HEK293 (cell line): ENCODE measurements around the gene LCN12.

Experiments
- CTCF ChIA-PET: fragments of 350-600 bp; formaldehyde crosslinking; extraction: SDS; loops from one replicate; lab custom pipeline; 2021; ENCODE audit warnings: antibody characterized with exemption; lab: Yijun Ruan, JAX
- POLR2A ChIA-PET: fragments of 300-600 bp; formaldehyde crosslinking; extraction: SDS; loops from one replicate; lab custom pipeline; 2020; ENCODE audit warnings: antibody characterized with exemption, inconsistent platforms; lab: Yijun Ruan, JAX
- H3K27ac ChIP-seq: fragments of 200-500 bp; sonication (Bioruptor generic); 2 replicates; pipeline ENCODE4 v1.5.1; 2014; ENCODE audit warnings: low read depth, low read length, control low read depth, inconsistent platforms; ENCODE audit errors: extremely low read depth
- H3K36me3 ChIP-seq, 2 experiments: fragments of 200-500 bp in 1 of 2; sonication (Bioruptor generic) in 1 of 2; 1 replicate in 1 of 2; 2 replicates in 1 of 2; pipeline ENCODE4 v1.5.1; 2014 to 2017; ENCODE audit warnings: inconsistent platforms in 2 of 2, low read length in 2 of 2; ENCODE audit not compliant: control insufficient read depth in 2 of 2, insufficient read depth in 1 of 2
- H3K4me1 ChIP-seq: fragments of 200-500 bp; sonication (Bioruptor generic); 2 replicates; pipeline ENCODE4 v1.5.1; 2014; ENCODE audit warnings: mild to moderate bottlenecking, low read length, inconsistent platforms; ENCODE audit not compliant: control insufficient read depth, insufficient read depth
- H3K4me3 ChIP-seq: 2 replicates; pipeline ENCODE4 v1.5.1; 2011; ENCODE audit warnings: low read depth, mild to moderate bottlenecking, control low read depth, low read length, moderate library complexity
- H3K9me3 ChIP-seq: fragments of 200-500 bp; sonication (Bioruptor generic); 2 replicates; pipeline ENCODE4 v1.5.1; 2014; ENCODE audit warnings: low read depth, low read length, inconsistent platforms; ENCODE audit not compliant: control insufficient read depth, insufficient read depth
- HIC1 ChIP-seq: fragments of 450-650 bp; formaldehyde crosslinking; IDR thresholded peaks from 2 replicates; pipeline ENCODE4 v1.5.1; 2016; ENCODE audit warnings: missing biosample characterization, missing genetic modification characterization
- MEIS1 ChIP-seq: sonication (generic); formaldehyde crosslinking; IDR thresholded peaks from 2 replicates; pipeline ENCODE4 v1.8.1; 2022; ENCODE audit warnings: missing genetic modification reagents, mild to moderate bottlenecking, borderline replicate concordance
- PRDM10 ChIP-seq: fragments of 450-650 bp; formaldehyde crosslinking; IDR thresholded peaks from 2 replicates; pipeline ENCODE4 v1.5.1; 2016; ENCODE audit warnings: missing biosample characterization, missing genetic modification characterization
- PRDM4 ChIP-seq: fragments of 450-650 bp; formaldehyde crosslinking; IDR thresholded peaks from 2 replicates; pipeline ENCODE4 v1.5.1; 2017; ENCODE audit warnings: missing biosample characterization, missing genetic modification characterization
- SP2 ChIP-seq: fragments of 450-650 bp; formaldehyde crosslinking; IDR thresholded peaks from 2 replicates; pipeline ENCODE4 v1.5.1; 2016; ENCODE audit warnings: missing biosample characterization, missing genetic modification characterization
- YY1 ChIP-seq: fragments of 450-650 bp; formaldehyde crosslinking; IDR thresholded peaks from 2 replicates; pipeline ENCODE4 v1.5.1; 2018; ENCODE audit warnings: missing biosample characterization, missing genetic modification characterization
- ZBTB20 ChIP-seq: fragments of 450-650 bp; formaldehyde crosslinking; IDR thresholded peaks from 2 replicates; pipeline ENCODE4 v1.5.1; 2016; ENCODE audit warnings: missing biosample characterization, missing genetic modification characterization
- ZBTB21 ChIP-seq: fragments of 450-650 bp; formaldehyde crosslinking; IDR thresholded peaks from 2 replicates; pipeline ENCODE4 v1.5.1; 2017; ENCODE audit warnings: missing biosample characterization, missing genetic modification characterization
- ZFP69B ChIP-seq: fragments of 450-650 bp; formaldehyde crosslinking; IDR thresholded peaks from 2 replicates; pipeline ENCODE4 v1.5.1; 2016; ENCODE audit warnings: missing biosample characterization, missing genetic modification characterization
- ZIC2 ChIP-seq: fragments of 450-650 bp; formaldehyde crosslinking; IDR thresholded peaks from 2 replicates; pipeline ENCODE4 v1.5.1; 2016; ENCODE audit warnings: missing biosample characterization, missing genetic modification characterization
- ZNF140 ChIP-seq: fragments of 450-650 bp; formaldehyde crosslinking; IDR thresholded peaks from 2 replicates; pipeline ENCODE4 v1.5.1; 2016; ENCODE audit warnings: missing biosample characterization, missing genetic modification characterization
- ZNF146 ChIP-seq: fragments of 450-650 bp; formaldehyde crosslinking; IDR thresholded peaks from 2 replicates; pipeline ENCODE4 v1.5.1; 2016; ENCODE audit warnings: missing biosample characterization, missing genetic modification characterization
- ZNF148 ChIP-seq: fragments of 450-650 bp; formaldehyde crosslinking; IDR thresholded peaks from 2 replicates; pipeline ENCODE4 v1.5.0; 2017; ENCODE audit warnings: missing biosample characterization, missing genetic modification characterization, borderline replicate concordance
- ZNF175 ChIP-seq: fragments of 450-650 bp; formaldehyde crosslinking; IDR thresholded peaks from 2 replicates; pipeline ENCODE4 v1.5.1; 2016; ENCODE audit warnings: missing biosample characterization, missing genetic modification characterization
- ZNF24 ChIP-seq: fragments of 450-650 bp; formaldehyde crosslinking; IDR thresholded peaks from 2 replicates; pipeline ENCODE4 v1.5.1; 2016; ENCODE audit warnings: missing biosample characterization, missing genetic modification characterization
- ZNF274 ChIP-seq, 2 experiments: fragments of 200-500 bp in 1 of 2; fragments of 450-650 bp in 1 of 2; sonication (Bioruptor generic) in 1 of 2; formaldehyde crosslinking in 1 of 2; IDR thresholded peaks; 2 replicates each; pipeline versions ENCODE4 v1.5.1 to v1.6.1; 2014 to 2016; ENCODE audit warnings: borderline replicate concordance in 1 of 2, inconsistent platforms in 1 of 2, low read length in 1 of 2, missing biosample characterization in 1 of 2, missing genetic modification characterization in 1 of 2
- ZNF311 ChIP-seq: fragments of 450-650 bp; formaldehyde crosslinking; IDR thresholded peaks from 2 replicates; pipeline ENCODE4 v1.5.1; 2017; ENCODE audit warnings: missing biosample characterization, missing genetic modification characterization, borderline replicate concordance
- ZNF350 ChIP-seq: fragments of 450-650 bp; formaldehyde crosslinking; IDR thresholded peaks from 2 replicates; pipeline ENCODE4 v1.5.0; 2017; ENCODE audit warnings: missing biosample characterization, mild to moderate bottlenecking, missing genetic modification characterization
- ZNF501 ChIP-seq: fragments of 450-650 bp; formaldehyde crosslinking; IDR thresholded peaks from 2 replicates; pipeline ENCODE4 v1.5.1; 2016; ENCODE audit warnings: missing biosample characterization, missing genetic modification characterization
- ZNF530 ChIP-seq: fragments of 450-650 bp; formaldehyde crosslinking; IDR thresholded peaks from 2 replicates; pipeline ENCODE4 v1.5.1; 2016; ENCODE audit warnings: low read depth, missing biosample characterization, missing genetic modification characterization
- ZNF629 ChIP-seq: fragments of 450-650 bp; formaldehyde crosslinking; IDR thresholded peaks from 2 replicates; pipeline ENCODE4 v1.5.1; 2017; ENCODE audit warnings: missing biosample characterization, missing genetic modification characterization
- ZNF677 ChIP-seq: fragments of 450-650 bp; IDR thresholded peaks from 2 replicates; pipeline ENCODE4 v1.5.0; 2018; ENCODE audit warnings: missing biosample characterization, mild to moderate bottlenecking, missing genetic modification characterization, moderate library complexity

Gene LCN12

GRCh38 chr9:136997371-136997770 is 45.3 kb downstream of the LCN12 start:
- TF ChIP-seq ZNF274 (IDR thresholded peaks at IDR 0.05; ENCODE audit: low read length) = no peak
- TF ChIP-seq ZNF274 (tag by site-specific recombination; IDR thresholded peaks at IDR 0.05; ENCODE audit: borderline replicate concordance) = no peak
- peak; percentile 31 for TF ChIP-seq HIC1 (tag by site-specific recombination)
- no peak overlapping the region for H3K4me3 ChIP-seq
- ChIA-PET CTCF (interaction anchor here (0.6 to 5.4 kb wide), 3 partner anchors 32 to 49 kb away, joined by 3 to 38 read pairs (median 15); partner anchors contain the start of gene ABCA2), POLR2A (interaction anchor here (1.3 kb wide), 2 partner anchors 111 to 156 kb away, joined by 3 to 4 read pairs; partner anchors contain the start of gene TRAF2)
- no peaks in the 10 kb centered on the region for H3K9me3 ChIP-seq
- H3K36me3 ChIP-seq = peaks cover 0 to 18% of the 10 kb centered on the region in 2 experiments; a peak in 1 of 3 replicates
- H3K4me1 ChIP-seq = peaks cover 5% of the 10 kb centered on the region
- no peak overlapping the region for H3K27ac ChIP-seq

GRCh38 chr9:136997830-136998234 is 45.8 kb downstream of the LCN12 start:
- Histone ChIP-seq H3K27ac (no peak overlapping the region), H3K36me3 (peaks cover 0 to 18% of the 10 kb centered on the region in 2 experiments; a peak in 1 of 3 replicates), H3K4me3 (no peak overlapping the region), H3K4me1 (peaks cover 5% of the 10 kb centered on the region), H3K9me3 (no peaks in the 10 kb centered on the region)
- TF ChIP-seq ZBTB21 (tag by site-specific recombination) (no peak), ZFP69B (tag by site-specific recombination) (no peak), ZNF530 (tag by site-specific recombination) (no peak), YY1 (tag by site-specific recombination) (no peak), ZNF24 (no peak), ZNF350 (tag by site-specific recombination) (no peak), ZNF146 (tag by site-specific recombination) (no peak), MEIS1 (no peak), ZBTB20 (no peak), ZNF311 (tag by site-specific recombination) (no peak), ZNF629 (no peak), ZNF140 (tag by site-specific recombination) (no peak), PRDM4 (tag by site-specific recombination) (no peak), ZNF501 (tag by site-specific recombination) (no peak), ZNF148 (tag by site-specific recombination) (no peak), ZNF677 (tag by site-specific recombination) (no peak), PRDM10 (tag by site-specific recombination) (no peak), ZNF175 (tag by site-specific recombination) (no peak), SP2 (tag by site-specific recombination) (no peak), ZIC2 (tag by site-specific recombination) (no peak)
- POLR2A ChIA-PET = interaction anchor here (1.3 kb wide), 1 partner anchor 112 kb away, joined by 4 read pairs; the partner anchor contains the start of gene TRAF2
- CTCF ChIA-PET = interaction anchor here (3.6 to 5.4 kb wide), 2 partner anchors 32 to 50 kb away, joined by 15 to 38 read pairs; partner anchors contain the start of gene ABCA2
